SK-N-SH (cell line): ENCODE measurements around the gene PCNT. TPM values are rescaled to one million over a fixed set of nuclear protein-coding genes. Genes with fewer than 3 reads are reported as not detected.

ENCODE experiments used
- CTCF ChIA-PET: fragments of 300-600, 350-600 bp; formaldehyde crosslinking; extraction: SDS; loops from one replicate; lab custom pipeline; 2021; lab: Yijun Ruan, JAX
- POLR2A ChIA-PET: fragments of 350-600 bp; sonication (Branson Sonifier 250); formaldehyde crosslinking; extraction: SDS; loops from one replicate; lab custom pipeline; 2020; ENCODE audit warnings: antibody characterized with exemption, inconsistent platforms; lab: Yijun Ruan, JAX
- DNase-seq: peaks from one replicate; pipeline ENCODE4 v3.0.0; 2012
- H2AFZ ChIP-seq: fragments of 200-600 bp; sonication (generic); 2 replicates; pipeline ENCODE4 v1.8.1; 2016; ENCODE audit warnings: antibody characterized with exemption, mild to moderate bottlenecking, low read depth
- H3F3A ChIP-seq: fragments of 200-600 bp; sonication (generic); replicated peaks from 2 replicates; pipeline ENCODE3; 2016; ENCODE audit warnings: antibody characterized with exemption, mild to moderate bottlenecking; ENCODE audit not compliant: insufficient read depth
- H3K27ac ChIP-seq, 2 experiments: fragments of 200-500 bp in 1 of 2; fragments of 200-600 bp in 1 of 2; sonication (Bioruptor generic) in 1 of 2; sonication (generic), shearing (Covaris generic) in 1 of 2; 2 replicates each; pipeline versions ENCODE4 v1.5.1 to v1.6.1; 2014 to 2016; ENCODE audit warnings: low read depth in 2 of 2, inconsistent platforms in 1 of 2, low read length in 1 of 2, mild to moderate bottlenecking in 1 of 2, mixed read lengths in 1 of 2
- H3K27me3 ChIP-seq: fragments of 200-600 bp; sonication (generic), shearing (Covaris generic); 2 replicates; pipeline ENCODE4 v1.6.1; 2016; ENCODE audit warnings: mixed run types; ENCODE audit not compliant: insufficient read depth
- H3K36me3 ChIP-seq, 2 experiments: fragments of 200-500 bp in 1 of 2; fragments of 200-600 bp in 1 of 2; sonication (Bioruptor generic) in 1 of 2; sonication (generic) in 1 of 2; replicated peaks in 1 of 2; 2 replicates each; pipeline versions ENCODE3 to v1.5.1; 2014 to 2016; ENCODE audit warnings: low read length in 1 of 2, mild to moderate bottlenecking in 1 of 2; ENCODE audit not compliant: insufficient read depth in 2 of 2, control insufficient read depth in 1 of 2
- H3K4me1 ChIP-seq, 2 experiments: fragments of 200-500 bp in 1 of 2; fragments of 200-600 bp in 1 of 2; sonication (Bioruptor generic) in 1 of 2; sonication (generic), shearing (Covaris generic) in 1 of 2; 2 replicates each; pipeline versions ENCODE4 v1.5.1 to v1.6.1; 2014 to 2016; ENCODE audit warnings: low read depth in 1 of 2, low read length in 1 of 2, mixed run types in 1 of 2; ENCODE audit not compliant: insufficient read depth in 2 of 2, control insufficient read depth in 1 of 2
- H3K4me2 ChIP-seq: fragments of 200-600 bp; sonication (generic), shearing (Covaris generic); 2 replicates; pipeline ENCODE4 v1.6.1; 2017; ENCODE audit warnings: mixed run types
- H3K4me3 ChIP-seq, 2 experiments: fragments of 200-500 bp in 1 of 2; fragments of 200-600 bp in 1 of 2; sonication (Bioruptor generic) in 1 of 2; sonication (generic), shearing (Covaris generic) in 1 of 2; 2 replicates each; pipeline versions ENCODE4 v1.5.1 to v1.8.1; 2014 to 2016; ENCODE audit warnings: low read depth in 2 of 2, inconsistent platforms in 1 of 2, low read length in 1 of 2, mild to moderate bottlenecking in 1 of 2, mixed read lengths in 1 of 2, moderate library complexity in 1 of 2
- H3K79me2 ChIP-seq: fragments of 200-600 bp; sonication (generic); 2 replicates; pipeline ENCODE4 v1.8.1; 2017; ENCODE audit warnings: mild to moderate bottlenecking; ENCODE audit not compliant: insufficient read depth
- H3K9ac ChIP-seq: fragments of 200-600 bp; sonication (generic); 2 replicates; pipeline ENCODE4 v1.6.1; 2017; ENCODE audit warnings: mixed run types
- H3K9me2 ChIP-seq: fragments of 200-600 bp; sonication (generic); 2 replicates; pipeline ENCODE4 v1.6.1; 2017; ENCODE audit warnings: mixed run types
- H3K9me3 ChIP-seq: fragments of 200-600 bp; sonication (generic); 2 replicates; pipeline ENCODE4 v1.6.1; 2017; ENCODE audit warnings: mixed run types, mild to moderate bottlenecking, moderate library complexity
- H4K20me1 ChIP-seq: fragments of 200-600 bp; sonication (generic); 2 replicates; pipeline ENCODE4 v1.6.1; 2017; ENCODE audit warnings: mild to moderate bottlenecking, mixed run types; ENCODE audit not compliant: insufficient read depth
- CTCF ChIP-seq: fragments of 200-600 bp; sonication (generic); IDR thresholded peaks from 2 replicates; pipeline ENCODE4 v1.6.1; 2017; ENCODE audit warnings: antibody characterized with exemption, mild to moderate bottlenecking, moderate library complexity
- EP300 ChIP-seq, 2 experiments: IDR thresholded peaks; 2 replicates each; pipeline versions ENCODE4 v1.4.0 to v1.6.1; 2012; ENCODE audit warnings: borderline replicate concordance in 1 of 2, low read depth in 1 of 2, low read length in 1 of 2
- FOSL2 ChIP-seq: IDR thresholded peaks from 2 replicates; pipeline ENCODE4 v1.4.0; 2012; ENCODE audit warnings: low read depth, mild to moderate bottlenecking, moderate library complexity, borderline replicate concordance
- FOXM1 ChIP-seq: IDR thresholded peaks from 2 replicates; pipeline ENCODE4 v1.4.0; 2012; ENCODE audit warnings: low read depth, mild to moderate bottlenecking
- GABPA ChIP-seq: IDR thresholded peaks from 2 replicates; pipeline ENCODE4 v1.4.0; 2012; ENCODE audit warnings: low read depth, mild to moderate bottlenecking
- GATA2 ChIP-seq: sonication (generic); formaldehyde crosslinking; IDR thresholded peaks from 2 replicates; pipeline ENCODE4 v1.5.0; 2020; ENCODE audit warnings: mild to moderate bottlenecking, missing genetic modification reagents
- JUND ChIP-seq: IDR thresholded peaks from 2 replicates; pipeline ENCODE4 v1.4.0; 2012
- MXI1 ChIP-seq: IDR thresholded peaks from 2 replicates; pipeline ENCODE4 v1.6.1; 2012; ENCODE audit warnings: mild to moderate bottlenecking, low read depth, low read length, improper control_type of control experiment
- RAD21 ChIP-seq: IDR thresholded peaks from 2 replicates; pipeline ENCODE4 v1.6.1; 2012; ENCODE audit warnings: mild to moderate bottlenecking, low read length
- REST ChIP-seq: IDR thresholded peaks from 2 replicates; pipeline ENCODE4 v1.6.1; 2012; ENCODE audit warnings: mild to moderate bottlenecking, low read depth, low read length, moderate library complexity
- RFX5 ChIP-seq: IDR thresholded peaks from 2 replicates; pipeline ENCODE4 v1.6.1; 2012; ENCODE audit warnings: mild to moderate bottlenecking, improper control_type of control experiment, low read length
- RXRA ChIP-seq: IDR thresholded peaks from 2 replicates; pipeline ENCODE4 v1.4.0; 2012; ENCODE audit warnings: low read depth, mild to moderate bottlenecking, borderline replicate concordance
- SMC3 ChIP-seq: IDR thresholded peaks from 2 replicates; pipeline ENCODE4 v1.6.1; 2012; ENCODE audit warnings: low read depth, low read length, improper control_type of control experiment
- TCF12 ChIP-seq: IDR thresholded peaks from 2 replicates; pipeline ENCODE4 v1.4.0; 2012
- TEAD4 ChIP-seq: IDR thresholded peaks from 2 replicates; pipeline ENCODE4 v1.4.0; 2012; ENCODE audit warnings: mild to moderate bottlenecking, borderline replicate concordance; ENCODE audit not compliant: insufficient read depth
- USF2 ChIP-seq: fragments of 150-350 bp; IDR thresholded peaks from 2 replicates; pipeline ENCODE4 v1.6.1; 2017; ENCODE audit warnings: antibody characterized with exemption, low read length, low read depth, borderline replicate concordance
- YY1 ChIP-seq: IDR thresholded peaks from 2 replicates; pipeline ENCODE4 v1.4.0; 2012; ENCODE audit warnings: low read depth, mild to moderate bottlenecking
- ZBTB33 ChIP-seq: IDR thresholded peaks from 2 replicates; pipeline ENCODE4 v1.4.0; 2012; ENCODE audit warnings: low read depth, borderline replicate concordance
- WGBS: methylation state at CpG from one replicate; pipeline ENCODE4 v1.1.6; 2017; ENCODE audit warnings: low lambda C conversion rate; 5-methylcytosine and 5-hydroxymethylcytosine counted together
- polyA plus RNA-seq, 3 experiments: library from polyadenylated mRNA; depleted of rRNA; stranded (reverse); fragments of >200 nt; gene quantifications; 2 replicates each; pipeline ENCODE4 v1.2.3, GENCODE V29; 2012

The PCNT gene
- polyA plus RNA-seq, 1 of the 3 experiments (the other 2 are of a cell fraction): 15.7 TPM

- CTCF ChIA-PET: no interaction called here
- Histone ChIP-seq H3K9ac (no peak overlapping the region), H3K4me2 (no peak overlapping the region), H2AFZ (no peak overlapping the region), H3K4me1 (no peaks in the 10 kb centered on the region), H3K27ac (no peak overlapping the region), H3K9me3 (no peaks in the 10 kb centered on the region), H3K4me3 (no peak overlapping the region), H3K27me3 (no peaks in the 10 kb centered on the region), H3K36me3 (peaks cover 13 to 45% of the 10 kb centered on the region in 2 experiments), H3K79me2 (no peaks in the 10 kb centered on the region), H3F3A (no peaks in the 10 kb centered on the region), H4K20me1 (no peaks in the 10 kb centered on the region), H3K9me2 (no peaks in the 10 kb centered on the region)
- 90% methylated on average over 21 of the region's 21 CpGs for WGBS
- TF ChIP-seq RAD21: no peak
- TF ChIP-seq JUND: no peak
- TF ChIP-seq GATA2 (CRISPR knock-in tag): no peak
- no peak for TF ChIP-seq YY1
- no peak for TF ChIP-seq FOSL2
- no peak for TF ChIP-seq GABPA
- TF ChIP-seq RFX5: no peak
- TF ChIP-seq USF2: no peak
- no peak for TF ChIP-seq ZBTB33
- no peak for TF ChIP-seq SMC3
- TF ChIP-seq MXI1: no peak
- no peak for DNase-seq
- POLR2A ChIA-PET: no interaction called here
Observed at GRCh38 chr21:46397211-46397905, 73.4 kb downstream of the PCNT start.

GRCh38 chr21:46397993-46398392 is 74.0 kb downstream of the PCNT start:
- Histone ChIP-seq H3F3A (no peaks in the 10 kb centered on the region), H3K27ac (no peak overlapping the region), H4K20me1 (no peaks in the 10 kb centered on the region), H3K36me3 (peaks cover 15 to 47% of the 10 kb centered on the region in 2 experiments), H3K79me2 (no peaks in the 10 kb centered on the region), H3K9ac (no peak overlapping the region), H3K4me3 (no peak overlapping the region), H3K9me3 (no peaks in the 10 kb centered on the region), H3K27me3 (no peaks in the 10 kb centered on the region), H3K4me2 (no peak overlapping the region), H3K4me1 (no peaks in the 10 kb centered on the region), H2AFZ (no peak overlapping the region), H3K9me2 (no peaks in the 10 kb centered on the region)
- ChIA-PET CTCF (no interaction called here), POLR2A (no interaction called here)
- WGBS: 98% methylated on average over 22 of the region's 22 CpGs
- DNase-seq: no peak
- no peak for TF ChIP-seq USF2
- no peak for TF ChIP-seq EP300 (IDR thresholded peaks at IDR 0.05; ENCODE audit: borderline replicate concordance in 1 of 2, low read depth in 1 of 2, low read length in 1 of 2)
- TF ChIP-seq FOXM1: no peak
- no peak for TF ChIP-seq GABPA
- no peak for TF ChIP-seq TCF12
- no peak for TF ChIP-seq TEAD4
- TF ChIP-seq FOSL2: no peak
- TF ChIP-seq RAD21: no peak
- TF ChIP-seq YY1: no peak
- no peak for TF ChIP-seq REST
- no peak for TF ChIP-seq CTCF
- no peak for TF ChIP-seq RXRA
